GM12878 (cell line): ENCODE results near the gene POU4F2. TPM values are rescaled to one million over a fixed set of nuclear protein-coding genes. Genes with fewer than 3 reads are reported as not detected.

Source experiments
- ATAC-seq: fragments of 200-7000 bp; cut with Tn5 transposase; 3 replicates; pipeline ENCODE4 v1.9.1; 2020; ENCODE audit warnings: mild to moderate bottlenecking, moderate library complexity
- BruUV-seq: library from RNA; stranded (reverse); fragments of 400-500 nt; replicated peaks from 2 replicates; lab custom pipeline; 2021; lab: Mats Ljungman, UMichigan
- CTCF ChIA-PET: fragments of 300-600 bp; sonication (Branson Sonifier 250); formaldehyde crosslinking; extraction: SDS; loops from one replicate; lab custom pipeline; 2021; ENCODE audit warnings: inconsistent platforms; lab: Yijun Ruan, JAX
- POLR2A ChIA-PET: fragments of 350-600 bp; formaldehyde crosslinking; extraction: SDS; loops from one replicate; lab custom pipeline; 2021; ENCODE audit warnings: inconsistent platforms; lab: Charles Lee
- RAD21 ChIA-PET: fragments of 300-600 bp; sonication (Branson Sonifier 250); formaldehyde crosslinking; loops from one replicate; lab custom pipeline; 2023; ENCODE audit warnings: antibody characterized with exemption; ENCODE audit not compliant: unreplicated experiment; lab: Charles Lee
- SMC1A ChIA-PET: fragments of 300-600 bp; sonication (Branson Sonifier 250); formaldehyde crosslinking; loops from one replicate; lab custom pipeline; 2023; ENCODE audit not compliant: unreplicated experiment, uncharacterized antibody; lab: Charles Lee
- DNase-seq: peaks from one replicate; pipeline ENCODE4 v3.0.0-alpha.2; 2011; ENCODE audit warnings: low read depth, low spot score
- FAIRE-seq: peaks from 3 replicates; lab custom pipeline; 2011; peaks lifted over from hg19 to GRCh38; lab: Jason Lieb, UNC
- H2AFZ ChIP-seq: 2 replicates; pipeline ENCODE4 v1.6.0; 2011; ENCODE audit warnings: low read depth, low read length, control low read depth; ENCODE audit not compliant: control insufficient read depth
- H3K27ac ChIP-seq: 2 replicates; pipeline ENCODE4 v1.5.1; 2011; ENCODE audit warnings: control low read depth; ENCODE audit not compliant: control insufficient read depth, insufficient read depth
- H3K27me3 ChIP-seq, 2 experiments: replicated peaks in 1 of 2; 2 replicates each; pipeline versions ENCODE4 v1.6.0 to v1.6.1; 2011; ENCODE audit warnings: low read length in 1 of 2; ENCODE audit not compliant: control insufficient read depth in 2 of 2, insufficient read depth in 2 of 2
- H3K36me3 ChIP-seq, 2 experiments: 2 replicates each; pipeline ENCODE4 v1.5.1; 2011; ENCODE audit warnings: low read length in 1 of 2; ENCODE audit not compliant: control insufficient read depth in 2 of 2, insufficient read depth in 2 of 2
- H3K4me1 ChIP-seq: 2 replicates; pipeline ENCODE4 v1.6.1; 2011; ENCODE audit warnings: mild to moderate bottlenecking, low read length, moderate library complexity, mixed read lengths; ENCODE audit not compliant: control insufficient read depth, insufficient read depth
- H3K4me2 ChIP-seq: 2 replicates; pipeline ENCODE4 v1.6.0; 2011; ENCODE audit warnings: control low read depth; ENCODE audit not compliant: control insufficient read depth, insufficient read depth
- H3K4me3 ChIP-seq: fragments of 200-600 bp; sonication (generic); 2 replicates; pipeline ENCODE4 v1.5.1; 2016
- H3K79me2 ChIP-seq: 2 replicates; pipeline ENCODE4 v1.6.0; 2011; ENCODE audit warnings: low read length; ENCODE audit not compliant: control insufficient read depth, insufficient read depth
- H3K9ac ChIP-seq: 2 replicates; pipeline ENCODE4 v1.8.0; 2011; ENCODE audit warnings: low read length, control low read depth, mixed read lengths; ENCODE audit not compliant: control insufficient read depth, insufficient read depth
- H3K9me3 ChIP-seq: replicated peaks from 3 replicates; pipeline ENCODE4 v1.5.1; 2011; ENCODE audit warnings: mild to moderate bottlenecking, low read length; ENCODE audit not compliant: control insufficient read depth, insufficient read depth
- H4K20me1 ChIP-seq: 2 replicates; pipeline ENCODE4 v1.6.0; 2011; ENCODE audit not compliant: control insufficient read depth, insufficient read depth
- ASH2L ChIP-seq: fragments of 300-600, 200-600 bp; sonication (generic); IDR thresholded peaks from 2 replicates; pipeline ENCODE4 v1.6.1; 2017; ENCODE audit warnings: low read depth, mild to moderate bottlenecking, borderline replicate concordance
- EED ChIP-seq: sonication (generic); IDR thresholded peaks from 2 replicates; pipeline ENCODE4 v1.6.1; 2016; ENCODE audit warnings: antibody characterized with exemption, low read depth
- GABPA ChIP-seq: IDR thresholded peaks from 2 replicates; pipeline ENCODE4 v1.6.1; 2014; ENCODE audit warnings: antibody characterized with exemption, low read depth, mild to moderate bottlenecking, inconsistent platforms
- NBN ChIP-seq: fragments of 450-650 bp; IDR thresholded peaks from 2 replicates; pipeline ENCODE4 v1.6.1; 2016
- PML ChIP-seq: IDR thresholded peaks from 2 replicates; pipeline ENCODE4 v1.6.1; 2012; ENCODE audit warnings: low read length, inconsistent platforms
- SIN3A ChIP-seq: IDR thresholded peaks from 2 replicates; pipeline ENCODE4 v1.6.1; 2012; ENCODE audit warnings: low read depth, low read length, improper control_type of control experiment
- SRF ChIP-seq, 2 experiments: IDR thresholded peaks; 2 replicates each; pipeline ENCODE4 v1.6.1; 2011; ENCODE audit warnings: low read depth in 2 of 2, low read length in 2 of 2, mild to moderate bottlenecking in 1 of 2, moderate library complexity in 1 of 2
- TAF1 ChIP-seq: IDR thresholded peaks from 2 replicates; pipeline ENCODE4 v1.6.1; 2011; ENCODE audit warnings: mild to moderate bottlenecking, low read depth, low read length, borderline replicate concordance
- YY1 ChIP-seq: IDR thresholded peaks from 2 replicates; pipeline ENCODE4 v1.6.1; 2011; ENCODE audit warnings: low read depth, mild to moderate bottlenecking, low read length
- ZBTB40 ChIP-seq: fragments of 450-650 bp; IDR thresholded peaks from 2 replicates; pipeline ENCODE4 v1.6.1; 2016; ENCODE audit warnings: mild to moderate bottlenecking, moderate library complexity, borderline replicate concordance
- WGBS: methylation state at CpG from one replicate; pipeline ENCODE4 v1.1.6; 2016; ENCODE audit warnings: low lambda C conversion rate; ENCODE audit not compliant: insufficient replicate concordance, insufficient coverage; ENCODE audit errors: missing lambda C conversion rate; 5-methylcytosine and 5-hydroxymethylcytosine counted together
- in situ Hi-C: fragments of 300-500 bp; cut with MboI; formaldehyde crosslinking; loops from 9 replicates; pipeline ENCODE4 v1.14.3; 2018; ENCODE audit warnings: mixed read lengths
- intact Hi-C: fragments of 100-400 bp; cut with micrococcal nuclease; formaldehyde crosslinking; loops from one replicate; pipeline ENCODE4 v1.14.2; 2022; ENCODE audit not compliant: unreplicated experiment
- polyA plus RNA-seq, 11 experiments: library from polyadenylated mRNA; depleted of rRNA in 4 of 11; unstranded in 6 of 11; stranded (reverse) in 5 of 11; fragments of >200 nt; fragmentation: Nextera tagmentation in 4 of 11; fragmentation: Illumina TruSeq in 1 of 11; extraction: Ambion mirVana in 4 of 11; extraction: Trizol in 1 of 11; gene quantifications; 1 replicate in 1 of 11; 2 replicates in 10 of 11; pipeline versions ENCODE4 v1.2.1 to v1.2.3, GENCODE V29; 2011 to 2016; ENCODE audit warnings: inconsistent platforms in 2 of 11, missing spikeins in 2 of 11, low read depth in 1 of 11
- total RNA-seq, 4 experiments: library from RNA; depleted of rRNA in 3 of 4; stranded (reverse); fragments of >200 nt in 3 of 4; fragmentation: Illumina TruSeq in 1 of 4; extraction: Trizol in 1 of 4; gene quantifications; 2 replicates each; pipeline versions ENCODE4 v1.2.1 to v1.2.3, GENCODE V29; 2013 to 2021
- TF ChIP-seq, protein P1 (sequence below): fragments of 450-650 bp; IDR thresholded peaks from 2 replicates; pipeline ENCODE4 v1.6.1; 2017; ENCODE audit warnings: mild to moderate bottlenecking, moderate library complexity
- TF ChIP-seq, protein P2 (sequence below): fragments of 450-650 bp; formaldehyde crosslinking; IDR thresholded peaks from 2 replicates; pipeline ENCODE4 v1.4.0; 2022; ENCODE audit warnings: mild to moderate bottlenecking, moderate library complexity

POU4F2 gene
- total and polyA plus RNA-seq, 10 of the 15 experiments (the other 5 are each of a cell fraction or from before 2014, with no cell fraction given): 0.05 TPM; not detected in 9

GRCh38 chr4:146640021-146640464 is 1.4 kb downstream of the POU4F2 start:
- ChIA-PET RAD21 (no interaction called here), POLR2A (no interaction called here), SMC1A (no interaction called here), CTCF (no interaction called here)
- no peak overlapping the region for H2AFZ ChIP-seq
- BruUV-seq: no TSS peak
- no peak overlapping the region for H3K4me2 ChIP-seq
- H3K27ac ChIP-seq: no peak overlapping the region
- no peaks in the 10 kb centered on the region for H3K36me3 ChIP-seq
- WGBS: 63% methylated on average over 46 of the region's 46 CpGs
- FAIRE-seq (no peak), ATAC-seq (no peak), DNase-seq (no peak)
- intact Hi-C loops: no loop called here
- no peaks in the 10 kb centered on the region for H3K79me2 ChIP-seq
- H4K20me1 ChIP-seq: no peaks in the 10 kb centered on the region
- in situ Hi-C loops: no loop called here
- H3K4me3 ChIP-seq: no peak overlapping the region
- H3K27me3 ChIP-seq: peaks cover 0 to 7% of the 10 kb centered on the region in 2 experiments; a peak in 2 of 4 replicates
- H3K4me1 ChIP-seq: no peaks in the 10 kb centered on the region
- no peaks in the 10 kb centered on the region; the same call in 2 of the 3 replicates for H3K9me3 ChIP-seq
- no peak overlapping the region for H3K9ac ChIP-seq
- TF ChIP-seq SRF (IDR thresholded peaks at IDR 0.05; ENCODE audit: low read depth in 2 of 2, low read length in 2 of 2) (no peak), EED (no peak), YY1 (no peak), ASH2L (no peak), TAF1 (no peak), GABPA (no peak), ZBTB40 (no peak), PML (no peak), SIN3A (no peak), NBN (no peak)
- TF ChIP-seq, protein P1, sequence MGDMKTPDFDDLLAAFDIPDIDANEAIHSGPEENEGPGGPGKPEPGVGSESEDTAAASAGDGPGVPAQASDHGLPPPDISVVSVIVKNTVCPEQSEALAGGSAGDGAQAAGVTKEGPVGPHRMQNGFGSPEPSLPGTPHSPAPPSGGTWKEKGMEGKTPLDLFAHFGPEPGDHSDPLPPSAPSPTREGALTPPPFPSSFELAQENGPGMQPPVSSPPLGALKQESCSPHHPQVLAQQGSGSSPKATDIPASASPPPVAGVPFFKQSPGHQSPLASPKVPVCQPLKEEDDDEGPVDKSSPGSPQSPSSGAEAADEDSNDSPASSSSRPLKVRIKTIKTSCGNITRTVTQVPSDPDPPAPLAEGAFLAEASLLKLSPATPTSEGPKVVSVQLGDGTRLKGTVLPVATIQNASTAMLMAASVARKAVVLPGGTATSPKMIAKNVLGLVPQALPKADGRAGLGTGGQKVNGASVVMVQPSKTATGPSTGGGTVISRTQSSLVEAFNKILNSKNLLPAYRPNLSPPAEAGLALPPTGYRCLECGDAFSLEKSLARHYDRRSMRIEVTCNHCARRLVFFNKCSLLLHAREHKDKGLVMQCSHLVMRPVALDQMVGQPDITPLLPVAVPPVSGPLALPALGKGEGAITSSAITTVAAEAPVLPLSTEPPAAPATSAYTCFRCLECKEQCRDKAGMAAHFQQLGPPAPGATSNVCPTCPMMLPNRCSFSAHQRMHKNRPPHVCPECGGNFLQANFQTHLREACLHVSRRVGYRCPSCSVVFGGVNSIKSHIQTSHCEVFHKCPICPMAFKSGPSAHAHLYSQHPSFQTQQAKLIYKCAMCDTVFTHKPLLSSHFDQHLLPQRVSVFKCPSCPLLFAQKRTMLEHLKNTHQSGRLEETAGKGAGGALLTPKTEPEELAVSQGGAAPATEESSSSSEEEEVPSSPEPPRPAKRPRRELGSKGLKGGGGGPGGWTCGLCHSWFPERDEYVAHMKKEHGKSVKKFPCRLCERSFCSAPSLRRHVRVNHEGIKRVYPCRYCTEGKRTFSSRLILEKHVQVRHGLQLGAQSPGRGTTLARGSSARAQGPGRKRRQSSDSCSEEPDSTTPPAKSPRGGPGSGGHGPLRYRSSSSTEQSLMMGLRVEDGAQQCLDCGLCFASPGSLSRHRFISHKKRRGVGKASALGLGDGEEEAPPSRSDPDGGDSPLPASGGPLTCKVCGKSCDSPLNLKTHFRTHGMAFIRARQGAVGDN: no peak
- TF ChIP-seq, protein P2, sequence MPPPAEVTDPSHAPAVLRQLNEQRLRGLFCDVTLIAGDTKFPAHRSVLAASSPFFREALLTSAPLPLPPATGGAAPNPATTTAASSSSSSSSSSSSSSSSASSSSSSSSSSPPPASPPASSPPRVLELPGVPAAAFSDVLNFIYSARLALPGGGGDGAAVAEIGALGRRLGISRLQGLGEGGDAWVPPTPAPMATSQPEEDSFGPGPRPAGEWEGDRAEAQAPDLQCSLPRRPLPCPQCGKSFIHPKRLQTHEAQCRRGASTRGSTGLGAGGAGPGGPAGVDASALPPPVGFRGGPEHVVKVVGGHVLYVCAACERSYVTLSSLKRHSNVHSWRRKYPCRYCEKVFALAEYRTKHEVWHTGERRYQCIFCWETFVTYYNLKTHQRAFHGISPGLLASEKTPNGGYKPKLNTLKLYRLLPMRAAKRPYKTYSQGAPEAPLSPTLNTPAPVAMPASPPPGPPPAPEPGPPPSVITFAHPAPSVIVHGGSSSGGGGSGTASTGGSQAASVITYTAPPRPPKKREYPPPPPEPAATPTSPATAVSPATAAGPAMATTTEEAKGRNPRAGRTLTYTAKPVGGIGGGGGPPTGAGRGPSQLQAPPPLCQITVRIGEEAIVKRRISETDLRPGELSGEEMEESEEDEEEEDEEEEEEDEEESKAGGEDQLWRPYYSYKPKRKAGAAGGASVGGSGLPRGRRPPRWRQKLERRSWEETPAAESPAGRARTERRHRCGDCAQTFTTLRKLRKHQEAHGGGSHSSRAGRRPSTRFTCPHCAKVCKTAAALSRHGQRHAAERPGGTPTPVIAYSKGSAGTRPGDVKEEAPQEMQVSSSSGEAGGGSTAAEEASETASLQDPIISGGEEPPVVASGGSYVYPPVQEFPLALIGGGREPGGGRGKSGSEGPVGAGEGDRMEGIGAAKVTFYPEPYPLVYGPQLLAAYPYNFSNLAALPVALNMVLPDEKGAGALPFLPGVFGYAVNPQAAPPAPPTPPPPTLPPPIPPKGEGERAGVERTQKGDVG (CRISPR knock-in tag): no peak
